GM21529 (cell line): ENCODE measurements around the gene THSD4.
"Not testable (repeated sequence)": the region's sequence is repeated elsewhere in the genome, so short reads cannot be mapped to it uniquely, and the experiment has no call there.

ENCODE experiments used
- ATAC-seq: cut with Tn5 transposase; IDR thresholded peaks from one replicate; pipeline ENCODE4 v1.9.1; 2021; ENCODE audit not compliant: unreplicated experiment

The THSD4 gene

GRCh38 chr15:71366926-71367325 lies 251.7 kb downstream of the THSD4 start:
- no peak for ATAC-seq

- ATAC-seq = not testable (repeated sequence)
Measured at GRCh38 chr15:71367737-71368136, 252.5 kb downstream of the THSD4 start.

DNA sequence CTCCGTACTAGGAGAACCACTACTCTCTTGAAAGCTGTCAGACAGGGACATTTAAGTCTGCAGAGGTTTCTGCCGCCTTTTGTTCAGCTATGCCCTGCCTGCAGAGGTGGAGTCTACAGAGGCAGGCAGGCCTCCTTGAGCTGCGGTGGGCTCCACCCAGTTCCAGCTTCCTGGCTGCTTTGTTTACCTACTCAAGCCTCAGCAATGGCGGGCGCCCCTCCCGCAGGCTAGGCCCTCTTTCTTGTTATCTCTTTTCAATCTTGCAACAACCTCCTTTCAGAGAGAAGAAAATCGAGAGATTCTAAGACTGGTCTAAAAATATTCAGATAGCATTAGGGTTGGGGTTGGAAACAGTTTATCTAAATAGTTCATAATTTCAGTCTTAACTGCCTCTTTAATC lies 257.5 kb downstream of the THSD4 start:
- ATAC-seq = not testable (repeated sequence)

- ATAC-seq = no peak
Measured at GRCh38 chr15:71373917-71374316, 258.6 kb downstream of the THSD4 start.

DNA sequence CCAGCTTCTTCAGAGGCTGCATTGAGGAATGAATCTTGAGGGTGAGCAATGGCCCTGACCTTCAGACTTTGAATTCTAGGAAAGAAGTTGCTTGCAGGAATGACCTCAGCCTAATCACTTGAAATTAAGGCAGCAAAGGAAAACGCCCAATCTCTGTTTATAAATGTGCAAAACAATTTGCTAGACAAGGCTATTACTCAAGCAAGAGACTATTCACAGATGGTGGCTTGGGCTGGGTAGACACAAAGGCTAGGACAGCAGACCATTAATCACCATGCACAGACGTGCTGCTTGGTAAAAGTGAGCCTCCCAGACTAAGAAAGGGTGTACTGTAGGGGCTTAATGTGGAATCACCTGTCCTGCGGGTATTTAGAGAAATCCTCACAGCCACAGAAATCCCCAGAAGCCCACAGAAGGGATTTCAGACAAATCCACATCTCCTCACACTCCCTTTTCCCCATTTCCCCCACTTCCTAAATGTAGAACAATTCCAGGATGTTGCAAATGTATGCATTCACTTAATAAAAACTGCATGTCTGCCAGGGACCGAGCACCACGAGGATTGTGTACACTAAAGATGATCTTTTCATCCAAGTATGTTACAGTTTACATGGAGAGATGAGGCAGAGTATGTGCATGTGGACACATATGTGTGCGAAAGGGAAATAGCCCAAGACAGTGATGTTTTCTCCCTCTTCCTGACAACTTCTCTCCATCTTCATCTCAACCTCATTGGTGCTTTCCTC lies 259.5 kb downstream of the THSD4 start:
- ATAC-seq = no peak

DNA sequence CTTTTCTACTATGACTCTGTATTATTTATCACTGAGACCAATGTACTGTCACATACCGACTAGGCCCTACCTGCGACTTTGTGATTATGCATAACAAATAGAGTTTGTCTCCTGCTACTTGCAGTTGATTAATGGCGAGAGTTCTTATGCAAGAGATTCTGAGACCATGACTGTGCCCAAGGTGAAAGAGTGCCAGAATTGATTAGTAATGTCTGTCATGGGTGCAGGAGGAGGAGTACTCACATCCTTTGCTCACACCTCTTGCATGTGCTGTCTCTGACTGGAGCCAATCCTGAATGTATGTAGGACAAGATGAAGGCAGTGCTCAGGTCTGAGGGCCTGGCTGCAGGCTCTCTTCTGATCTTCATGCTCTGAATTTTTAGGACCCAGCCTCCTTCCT lies 260.7 kb downstream of the THSD4 start:
- ATAC-seq = no peak

DNA sequence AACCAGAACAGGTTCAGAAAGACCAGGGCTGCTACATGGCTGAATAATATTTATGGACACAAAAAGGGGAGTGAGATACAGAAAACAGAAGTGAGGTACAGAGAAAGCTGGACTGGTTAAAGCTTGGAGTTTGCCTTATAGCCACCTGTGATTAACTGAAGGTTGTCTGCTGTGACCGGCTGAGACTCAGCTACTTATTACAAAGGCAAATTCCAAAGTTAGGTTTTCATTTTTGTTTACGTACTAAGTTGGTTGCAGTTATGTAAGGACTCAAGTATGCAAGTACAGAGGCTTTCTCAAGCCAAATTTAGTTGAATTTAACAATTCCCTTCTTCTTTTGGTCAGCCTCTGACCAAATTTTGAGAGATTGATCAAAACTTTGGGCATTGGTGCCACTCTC lies 264.6 kb downstream of the THSD4 start:
- no peak for ATAC-seq

- no peak for ATAC-seq
Measured at GRCh38 chr15:71380345-71380744, 265.1 kb downstream of the THSD4 start.

DNA sequence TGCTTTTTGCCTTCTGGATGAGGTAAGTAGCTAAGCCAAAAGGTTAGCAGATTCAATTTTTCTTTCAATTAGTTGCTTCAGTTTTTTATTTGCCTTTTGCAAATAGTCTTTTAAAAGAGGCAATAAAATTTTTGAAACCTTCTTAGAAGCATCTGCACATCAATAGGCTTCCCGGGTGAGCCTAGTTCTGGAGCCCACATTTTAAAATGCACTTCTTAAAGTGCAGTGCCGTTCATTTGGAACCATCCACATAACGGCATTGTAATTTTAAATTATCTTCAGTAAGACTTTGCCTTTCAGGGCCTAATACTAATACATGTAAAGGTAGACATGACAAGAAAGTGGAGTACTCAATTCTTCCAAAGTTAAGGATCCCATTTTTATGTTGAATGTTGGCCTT lies 269.2 kb downstream of the THSD4 start:
- ATAC-seq = no peak

GRCh38 chr15:71385026-71385425 lies 269.8 kb downstream of the THSD4 start:
- ATAC-seq = no peak

DNA sequence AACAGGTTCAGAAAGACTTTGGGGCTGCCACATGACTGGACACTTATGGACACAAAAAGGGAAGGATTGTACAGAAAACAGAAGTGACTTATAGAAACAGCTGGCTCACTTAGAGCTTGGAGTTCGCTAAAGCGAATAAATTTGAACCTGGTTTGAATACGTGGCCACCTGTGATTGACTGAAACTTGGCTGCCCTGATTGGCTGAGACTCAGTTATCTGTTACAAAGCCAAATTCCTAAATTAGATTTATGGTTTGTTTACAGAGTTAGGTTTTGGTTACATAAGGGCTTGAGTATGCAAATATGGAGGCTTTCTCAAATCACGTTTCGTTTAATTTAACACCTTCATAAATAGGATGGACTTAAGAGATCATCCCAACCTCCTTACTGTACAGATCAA lies 270.2 kb downstream of the THSD4 start:
- no peak for ATAC-seq

DNA sequence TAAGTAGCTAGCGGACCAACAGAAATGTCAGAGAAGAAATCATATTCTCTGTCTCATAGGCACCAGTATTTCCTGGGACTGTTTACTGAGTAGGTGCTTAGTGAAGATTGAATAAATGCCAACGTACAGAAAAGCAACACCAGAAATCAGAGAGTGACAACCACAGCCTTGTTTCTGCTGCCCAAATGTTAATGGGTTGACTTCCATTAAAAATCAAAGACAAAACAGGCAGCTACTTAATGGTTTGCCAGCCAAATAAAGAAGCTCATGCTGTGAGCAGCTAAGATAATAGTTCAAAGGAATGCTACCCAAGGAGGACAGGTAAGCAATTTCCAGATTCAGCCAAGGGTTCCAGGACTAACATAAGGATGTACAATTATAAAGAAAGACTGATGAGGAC lies 270.7 kb downstream of the THSD4 start:
- no peak for ATAC-seq

GRCh38 chr15:71386448-71387236 lies 271.4 kb downstream of the THSD4 start:
- ATAC-seq = no peak

- no peak for ATAC-seq
Measured at GRCh38 chr15:71387810-71388209, 272.5 kb downstream of the THSD4 start.

DNA sequence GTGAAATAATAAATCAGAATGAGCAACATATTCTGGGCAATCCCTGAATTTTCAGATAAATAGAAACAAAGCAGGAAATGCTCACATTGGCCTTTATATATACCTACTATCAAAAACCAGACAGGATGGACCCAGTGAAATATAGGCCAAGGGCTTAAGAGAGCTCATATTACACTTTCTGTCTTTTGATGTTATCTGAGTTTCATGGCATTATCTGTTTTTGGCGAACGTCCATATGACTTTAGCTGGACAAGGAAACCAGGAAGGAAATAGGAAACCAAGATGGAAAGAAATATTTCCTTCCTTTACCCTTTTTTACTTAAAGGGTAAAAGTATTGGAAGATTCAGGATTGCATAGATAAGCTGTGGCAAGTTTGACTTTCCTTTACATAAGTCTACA lies 274.8 kb downstream of the THSD4 start:
- ATAC-seq = no peak

- ATAC-seq = no peak
Measured at GRCh38 chr15:71391421-71392088, 276.3 kb downstream of the THSD4 start.

- no peak for ATAC-seq
Measured at GRCh38 chr15:71392861-71393283, 277.6 kb downstream of the THSD4 start.

GRCh38 chr15:71393383-71393782 lies 278.1 kb downstream of the THSD4 start:
- no peak for ATAC-seq

DNA sequence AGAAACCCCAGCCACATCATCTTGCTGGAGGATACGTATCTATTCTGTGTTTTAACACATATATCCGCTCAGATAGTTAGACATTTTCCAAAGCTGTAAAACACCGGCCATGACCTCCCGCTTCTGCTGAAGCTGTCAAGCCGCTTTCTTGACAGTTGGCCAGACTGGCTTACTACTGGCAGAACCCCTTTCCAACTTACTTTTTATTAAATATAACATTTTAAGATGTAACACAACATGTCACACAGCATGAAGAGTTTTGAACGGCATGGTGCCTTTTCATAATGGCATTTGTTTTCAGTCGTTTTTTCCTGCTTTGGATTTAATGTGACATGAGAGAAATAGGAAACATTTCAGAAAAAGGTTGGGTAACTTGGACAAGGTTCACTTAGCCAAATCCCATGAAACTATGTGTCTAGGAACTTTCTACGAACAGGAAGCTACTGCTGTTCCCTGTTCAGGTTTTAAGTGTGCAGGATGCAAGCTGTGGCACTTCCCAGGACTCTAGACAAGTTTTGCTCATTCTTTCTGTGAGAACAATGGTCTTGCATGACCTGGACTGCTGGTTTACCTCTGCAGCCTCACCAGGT lies 281.4 kb downstream of the THSD4 start:
- no peak for ATAC-seq

DNA sequence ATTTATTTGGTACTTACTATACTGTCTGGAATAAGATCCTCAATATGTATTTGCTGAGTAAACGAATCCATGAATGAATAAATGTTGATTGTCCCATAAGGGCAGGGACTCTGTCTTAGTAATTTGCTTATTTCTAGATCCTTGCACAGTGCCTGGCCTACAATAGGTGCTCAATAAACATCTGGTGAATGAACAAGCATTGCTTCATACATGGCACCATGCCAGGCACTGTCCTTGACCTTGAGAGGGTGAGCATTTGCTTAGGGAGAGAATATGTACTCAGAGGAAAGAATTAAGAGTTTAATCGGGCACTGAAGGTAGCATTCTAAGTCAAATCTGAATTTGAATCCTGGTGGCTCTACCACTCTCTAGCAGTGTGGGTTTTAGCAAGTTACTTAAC lies 282.1 kb downstream of the THSD4 start:
- no peak for ATAC-seq

GRCh38 chr15:71400294-71400693 lies 285.0 kb downstream of the THSD4 start:
- no peak for ATAC-seq
